ENCODE measurements around the gene CNIH3. TPM values are rescaled to one million over a fixed set of nuclear protein-coding genes. Genes with fewer than 3 reads are reported as not detected.

Gene CNIH3
- total and polyA plus RNA-seq, 9 donors, result 3.8 to 11.8 (median 8.3) TPM

- DNase-seq, result no peak
- 74 to 98% (median 91%) methylated on average over 4 of the region's 4 CpGs for WGBS, 3 donors
- TF ChIP-seq, protein P1, sequence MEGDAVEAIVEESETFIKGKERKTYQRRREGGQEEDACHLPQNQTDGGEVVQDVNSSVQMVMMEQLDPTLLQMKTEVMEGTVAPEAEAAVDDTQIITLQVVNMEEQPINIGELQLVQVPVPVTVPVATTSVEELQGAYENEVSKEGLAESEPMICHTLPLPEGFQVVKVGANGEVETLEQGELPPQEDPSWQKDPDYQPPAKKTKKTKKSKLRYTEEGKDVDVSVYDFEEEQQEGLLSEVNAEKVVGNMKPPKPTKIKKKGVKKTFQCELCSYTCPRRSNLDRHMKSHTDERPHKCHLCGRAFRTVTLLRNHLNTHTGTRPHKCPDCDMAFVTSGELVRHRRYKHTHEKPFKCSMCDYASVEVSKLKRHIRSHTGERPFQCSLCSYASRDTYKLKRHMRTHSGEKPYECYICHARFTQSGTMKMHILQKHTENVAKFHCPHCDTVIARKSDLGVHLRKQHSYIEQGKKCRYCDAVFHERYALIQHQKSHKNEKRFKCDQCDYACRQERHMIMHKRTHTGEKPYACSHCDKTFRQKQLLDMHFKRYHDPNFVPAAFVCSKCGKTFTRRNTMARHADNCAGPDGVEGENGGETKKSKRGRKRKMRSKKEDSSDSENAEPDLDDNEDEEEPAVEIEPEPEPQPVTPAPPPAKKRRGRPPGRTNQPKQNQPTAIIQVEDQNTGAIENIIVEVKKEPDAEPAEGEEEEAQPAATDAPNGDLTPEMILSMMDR (IDR thresholded peaks at IDR 0.05), result no peak
- TF ChIP-seq POLR2A (IDR thresholded peaks at IDR 0.05) (no peak), EP300 (IDR thresholded peaks at IDR 0.05) (no peak)
- no peaks in the 10 kb centered on the region for H3K4me1 ChIP-seq (ENCODE audit: insufficient read depth)
- H3K4me3 ChIP-seq, result no peak overlapping the region
- intact Hi-C loops (cut with DNase I), result no loop called here
- no peaks in the 10 kb centered on the region for H3K36me3 ChIP-seq
- H3K27ac ChIP-seq, result no peak overlapping the region
- H3K9me3 ChIP-seq, result no peaks in the 10 kb centered on the region
- H3K27me3 ChIP-seq, result no peaks in the 10 kb centered on the region
Observed at GRCh38 chr1:224698015-224698451, 81.9 kb downstream of the CNIH3 start.

DNA sequence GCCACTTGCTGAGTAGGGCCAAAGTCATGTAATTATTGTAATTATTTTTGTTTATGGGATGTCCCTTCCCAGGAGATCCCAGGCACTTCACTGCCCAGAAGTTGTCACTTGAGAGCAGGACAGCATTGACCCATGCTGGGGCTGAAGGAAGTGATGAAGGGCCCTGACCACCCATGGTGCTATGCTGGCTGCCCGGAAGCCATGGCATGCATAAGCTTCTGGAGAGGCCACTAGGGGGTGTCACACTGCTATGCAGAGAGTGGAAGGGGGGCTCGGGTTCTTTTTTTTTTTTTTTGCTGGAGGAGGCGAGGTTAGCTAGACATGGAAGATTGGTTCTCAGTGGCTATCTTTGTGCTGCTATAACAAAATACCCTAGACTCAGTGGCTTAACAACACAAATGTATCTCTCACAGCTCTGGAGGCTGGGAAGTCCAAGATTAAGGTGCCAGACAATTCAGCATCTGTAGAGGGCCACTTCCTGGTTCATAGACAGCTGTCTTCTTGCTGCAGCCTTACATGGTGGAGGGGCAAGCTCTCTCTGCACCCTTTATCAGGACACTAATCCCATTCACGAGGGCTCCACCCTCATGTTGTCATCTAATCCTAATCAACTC is 84.9 kb downstream of the CNIH3 start:
- Histone ChIP-seq H3K9me3 (no peaks in the 10 kb centered on the region), H3K4me1 (ENCODE audit: insufficient read depth) (no peaks in the 10 kb centered on the region), H3K36me3 (no peaks in the 10 kb centered on the region), H3K27ac (no peak overlapping the region), H3K4me3 (no peak overlapping the region), H3K27me3 (no peaks in the 10 kb centered on the region)
- DNase-seq, result no peak
- intact Hi-C loops (cut with DNase I), result no loop called here
- WGBS, 3 donors, result 82 to 87% (median 83%) methylated on average over 4 of the region's 4 CpGs
- TF ChIP-seq POLR2A (IDR thresholded peaks at IDR 0.05), result no peak

- H3K4me3 ChIP-seq, result no peak overlapping the region
- H3K9me3 ChIP-seq, result no peaks in the 10 kb centered on the region
- H3K27me3 ChIP-seq, result no peaks in the 10 kb centered on the region
- DNase-seq, result no peak
- 90 to 93% (median 92%) methylated on average over 7 of the region's 7 CpGs for WGBS, 3 donors
- TF ChIP-seq EP300 (IDR thresholded peaks at IDR 0.05), result no peak
- peaks cover 5% of the 10 kb centered on the region for H3K4me1 ChIP-seq (ENCODE audit: insufficient read depth)
- H3K36me3 ChIP-seq, result no peaks in the 10 kb centered on the region
- intact Hi-C loops (cut with DNase I), result loop anchor here in 1 of 4 donors (2.0 kb wide), 1 partner anchor 23 kb away; no protein-coding TSS in a partner anchor
- H3K27ac ChIP-seq, result no peak overlapping the region
Observed at GRCh38 chr1:224703702-224704101, 87.6 kb downstream of the CNIH3 start.

- intact Hi-C loops (cut with DNase I), result no loop called here
- WGBS, 3 donors, result 82 to 92% (median 91%) methylated on average over 8 of the region's 8 CpGs
- TF ChIP-seq, protein P1 (IDR thresholded peaks at IDR 0.05), result no peak
- TF ChIP-seq EP300 (IDR thresholded peaks at IDR 0.05) (no peak), POLR2A (IDR thresholded peaks at IDR 0.05) (no peak)
Observed at GRCh38 chr1:224704107-224704735, 88.1 kb downstream of the CNIH3 start.

DNA sequence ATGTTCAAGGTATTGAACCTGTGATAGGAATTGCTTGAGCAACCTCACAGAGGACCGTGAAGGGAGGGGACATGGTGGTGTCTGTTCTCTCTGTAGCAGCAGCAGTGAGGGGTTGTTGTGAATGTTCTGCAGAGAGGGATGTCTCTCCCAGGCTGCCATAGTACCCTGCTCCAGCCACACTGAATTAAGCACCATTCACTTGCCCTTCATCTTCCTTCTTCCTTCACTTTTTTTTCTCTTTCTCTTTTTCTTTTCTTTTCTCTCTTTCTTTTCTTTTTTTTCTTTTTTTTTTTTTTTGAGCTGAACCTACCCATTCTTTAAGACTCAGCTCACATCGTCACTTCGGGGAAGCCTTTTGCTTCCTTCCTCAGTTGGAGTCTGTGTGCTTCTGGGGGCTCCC is 89.5 kb downstream of the CNIH3 start:
- no peaks in the 10 kb centered on the region for H3K36me3 ChIP-seq
- TF ChIP-seq, protein P1 (IDR thresholded peaks at IDR 0.05), result no peak
- TF ChIP-seq POLR2A (IDR thresholded peaks at IDR 0.05) (no peak), EP300 (IDR thresholded peaks at IDR 0.05) (no peak)

More at GRCh38 chr1:224704107-224704735, 88.1 kb downstream of the CNIH3 start:
- Histone ChIP-seq H3K4me1 (ENCODE audit: insufficient read depth) (peaks cover 5% of the 10 kb centered on the region), H3K9me3 (no peaks in the 10 kb centered on the region), H3K36me3 (no peaks in the 10 kb centered on the region), H3K27me3 (no peaks in the 10 kb centered on the region), H3K4me3 (no peak overlapping the region), H3K27ac (no peak overlapping the region)
- no peak for DNase-seq

More for the DNA sequence above, 89.5 kb downstream of the CNIH3 start:
- no peak for DNase-seq
- WGBS, 3 donors, result 58 to 75% (median 74%) methylated on average over 3 of the region's 3 CpGs
- H3K4me1 ChIP-seq (ENCODE audit: insufficient read depth), result peaks cover 5% of the 10 kb centered on the region
- H3K27me3 ChIP-seq, result no peaks in the 10 kb centered on the region
- no peaks in the 10 kb centered on the region for H3K9me3 ChIP-seq
- H3K4me3 ChIP-seq, result no peak overlapping the region
- intact Hi-C loops (cut with DNase I), result no loop called here
- no peak overlapping the region for H3K27ac ChIP-seq

All from ovary (tissue), 9 donors.